GM12891 (cell line): ENCODE data around the gene BCL11B.

Experiments
- DNase-seq: peaks from one replicate; pipeline ENCODE4 v3.0.0; 2011; ENCODE audit warnings: low spot score; ENCODE audit not compliant: insufficient read length
- FAIRE-seq: peaks from 2 replicates; lab custom pipeline; 2011; peaks lifted over from hg19 to GRCh38; lab: Jason Lieb, UNC
- PAX5 ChIP-seq: IDR thresholded peaks from 2 replicates; pipeline ENCODE4 v1.6.1; 2011; ENCODE audit warnings: low read length, moderate library complexity, mild to moderate bottlenecking; ENCODE audit not compliant: insufficient read depth, severe bottlenecking
- POLR2A ChIP-seq: IDR thresholded peaks from 2 replicates; pipeline ENCODE4 v1.6.1; 2011; ENCODE audit warnings: low read depth, low read length, control low read depth
- POLR2AphosphoS5 ChIP-seq: IDR thresholded peaks from 2 replicates; pipeline ENCODE4 v1.6.1; 2011; ENCODE audit warnings: low read depth, low read length, control low read depth
- POU2F2 ChIP-seq: IDR thresholded peaks from 2 replicates; pipeline ENCODE4 v1.6.1; 2011; ENCODE audit warnings: low read depth, mild to moderate bottlenecking, control low read depth, low read length, moderate library complexity
- SPI1 ChIP-seq: IDR thresholded peaks from 2 replicates; pipeline ENCODE4 v1.6.1; 2011; ENCODE audit warnings: low read depth, low read length, control low read depth
- TAF1 ChIP-seq: IDR thresholded peaks from 2 replicates; pipeline ENCODE4 v1.6.1; 2011; ENCODE audit warnings: low read depth, low read length, control low read depth

Gene BCL11B

GRCh38 chr14:99268810-99269707, 2.9 kb downstream of the BCL11B start:
- no peak for TF ChIP-seq TAF1
- no peak for TF ChIP-seq PAX5
- TF ChIP-seq SPI1: no peak
- TF ChIP-seq POLR2AphosphoS5: no peak
- no peak for TF ChIP-seq POU2F2
- TF ChIP-seq POLR2A: no peak
- FAIRE-seq (no peak), DNase-seq (no peak)

- TF ChIP-seq POLR2A (no peak), PAX5 (no peak), TAF1 (no peak), SPI1 (no peak), POU2F2 (no peak)
- DNase-seq (no peak), FAIRE-seq (no peak)
Observed at GRCh38 chr14:99267837-99268781, 3.9 kb downstream of the BCL11B start.

GRCh38 chr14:99267381-99267780, 4.6 kb downstream of the BCL11B start:
- FAIRE-seq (no peak), DNase-seq (no peak)
- TF ChIP-seq TAF1 (no peak), SPI1 (no peak), PAX5 (no peak), POLR2A (no peak), POU2F2 (no peak), POLR2AphosphoS5 (no peak)

- FAIRE-seq (peak; percentile 92), DNase-seq (no peak)
- no peak for TF ChIP-seq SPI1
- TF ChIP-seq POLR2AphosphoS5: no peak
Observed at GRCh38 chr14:99266181-99267178, 5.5 kb downstream of the BCL11B start.

- no peak for DNase-seq
- TF ChIP-seq TAF1: no peak
- TF ChIP-seq PAX5: no peak
- TF ChIP-seq SPI1: no peak
- no peak for TF ChIP-seq POLR2AphosphoS5
- no peak for TF ChIP-seq POU2F2
- no peak for TF ChIP-seq POLR2A
- FAIRE-seq: no peak
Observed at GRCh38 chr14:99265571-99265970, 6.4 kb downstream of the BCL11B start.

GRCh38 chr14:99264691-99265450, 7.1 kb downstream of the BCL11B start:
- TF ChIP-seq POU2F2 (no peak), TAF1 (no peak), POLR2A (no peak), SPI1 (no peak), PAX5 (no peak), POLR2AphosphoS5 (no peak)
- DNase-seq (no peak), FAIRE-seq (no peak)

GRCh38 chr14:99263564-99264330, 8.2 kb downstream of the BCL11B start:
- no peak for DNase-seq
- no peak for FAIRE-seq
- TF ChIP-seq SPI1: no peak
- TF ChIP-seq PAX5: no peak
- no peak for TF ChIP-seq POLR2A
- TF ChIP-seq POU2F2: no peak
- TF ChIP-seq POLR2AphosphoS5: no peak
- TF ChIP-seq TAF1: no peak

GRCh38 chr14:99262977-99263448, 9.0 kb downstream of the BCL11B start:
- DNase-seq (no peak), FAIRE-seq (no peak)
- TF ChIP-seq POLR2A (no peak), TAF1 (no peak), SPI1 (no peak), POU2F2 (no peak), POLR2AphosphoS5 (no peak), PAX5 (no peak)
